ENCODE results near the gene CTSE.

DNA sequence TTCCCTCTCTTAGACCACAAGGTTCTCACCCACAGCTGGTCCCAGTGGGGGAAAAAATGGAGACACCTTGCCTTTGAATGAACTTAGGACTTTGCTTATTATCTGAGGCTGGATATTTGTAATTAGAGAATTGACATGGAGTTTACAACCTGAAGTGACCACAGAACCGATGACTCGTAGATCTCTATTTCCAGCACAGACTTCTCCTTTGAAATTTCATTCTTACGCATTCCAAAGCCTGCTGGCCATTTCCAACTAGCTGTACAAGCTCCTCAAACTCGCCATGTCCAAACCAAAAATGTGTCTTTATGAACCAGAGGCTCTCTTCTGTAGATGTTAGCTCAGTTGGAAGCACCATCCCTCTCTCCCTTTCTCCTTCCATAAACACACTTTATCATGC, 32.5 kb downstream of the CTSE start:
- TF ChIP-seq CTCF (IDR thresholded peaks at IDR 0.05): no peak
- no peak for TF ChIP-seq ZFX (IDR thresholded peaks at IDR 0.05; ENCODE audit: borderline replicate concordance)

Measured in 22Rv1 (cell line).